Ecto neural progenitor cell (in vitro differentiated cells): ENCODE results near the gene KIF21B.

Source experiments
- DNase-seq: peaks from one replicate; pipeline ENCODE4 v3.0.0-alpha.2; 2018; ENCODE audit warnings: low spot score

KIF21B gene

GRCh38 chr1:201023517-201023902, at the start of gene KIF21B:
Gene KIF21B, minus strand, starts transcription at chr1:201023714. Its CDS starts 331 bp downstream, at chr1:201023383.
- DNase-seq = peak; percentile 94

GRCh38 chr1:201072922-201073321, 49.4 kb upstream of the KIF21B start:
- DNase-seq = no peak

GRCh38 chr1:201072149-201072548, 48.6 kb upstream of the KIF21B start:
- DNase-seq = no peak

- no peak for DNase-seq
Measured at GRCh38 chr1:201069636-201070035, 46.1 kb upstream of the KIF21B start.

GRCh38 chr1:201068976-201069375, 45.5 kb upstream of the KIF21B start:
- no peak for DNase-seq

GRCh38 chr1:201066986-201067385, 43.5 kb upstream of the KIF21B start:
- DNase-seq = no peak

- DNase-seq = no peak
Measured at GRCh38 chr1:201065686-201066085, 42.2 kb upstream of the KIF21B start.

GRCh38 chr1:201064806-201065205, 41.3 kb upstream of the KIF21B start:
- DNase-seq = no peak

GRCh38 chr1:201063145-201063544, 39.6 kb upstream of the KIF21B start:
- no peak for DNase-seq

GRCh38 chr1:201062511-201063091, 39.1 kb upstream of the KIF21B start:
- DNase-seq = no peak

GRCh38 chr1:201061886-201062285, 38.4 kb upstream of the KIF21B start:
- DNase-seq = no peak

- no peak for DNase-seq
Measured at GRCh38 chr1:201061049-201061448, 37.5 kb upstream of the KIF21B start.

- DNase-seq = no peak
Measured at GRCh38 chr1:201060586-201060985, 37.1 kb upstream of the KIF21B start.

- no peak for DNase-seq
Measured at GRCh38 chr1:201059871-201060555, 36.5 kb upstream of the KIF21B start.

GRCh38 chr1:201059401-201059800, 35.9 kb upstream of the KIF21B start:
- DNase-seq = no peak

- no peak for DNase-seq
Measured at GRCh38 chr1:201054091-201054543, 30.6 kb upstream of the KIF21B start.

GRCh38 chr1:201053155-201053860, 29.8 kb upstream of the KIF21B start:
- DNase-seq = no peak

GRCh38 chr1:201051399-201051798, 27.9 kb upstream of the KIF21B start:
- DNase-seq = no peak

GRCh38 chr1:201050515-201051277, 27.2 kb upstream of the KIF21B start:
- DNase-seq = no peak

GRCh38 chr1:201049248-201049831, 25.8 kb upstream of the KIF21B start:
- DNase-seq = no peak

- DNase-seq = no peak
Measured at GRCh38 chr1:201048521-201048920, 25.0 kb upstream of the KIF21B start.

GRCh38 chr1:201044119-201044518, 20.6 kb upstream of the KIF21B start:
- no peak for DNase-seq
